GM21717 (cell line): ENCODE results near the gene WBP2.
"Not testable (repeated sequence)": the region's sequence is repeated elsewhere in the genome, so short reads cannot be mapped to it uniquely, and the experiment has no call there.

Experiments
- ATAC-seq: cut with Tn5 transposase; IDR thresholded peaks from one replicate; pipeline ENCODE4 v1.9.1; 2021; ENCODE audit warnings: mild to moderate bottlenecking, moderate library complexity; ENCODE audit not compliant: unreplicated experiment

Gene WBP2

DNA sequence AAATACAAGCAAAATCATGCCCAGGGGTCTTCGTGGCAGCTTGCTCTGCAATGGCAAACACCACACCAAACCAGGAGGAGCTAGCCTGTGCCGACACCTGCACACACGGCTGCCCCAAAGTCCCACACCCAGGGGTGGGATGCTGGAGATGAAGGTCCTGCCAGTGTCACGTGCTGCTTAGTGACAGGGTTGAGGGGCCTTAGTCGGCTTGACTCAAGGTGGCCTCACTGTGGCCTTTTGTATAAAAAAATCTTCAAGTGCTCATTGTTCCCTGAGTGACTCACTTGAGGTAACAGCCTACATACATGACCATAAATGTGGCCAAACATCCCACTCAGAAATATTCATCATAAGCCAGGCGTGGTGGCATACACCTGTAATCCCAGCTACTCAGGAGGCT, 34.3 kb upstream of the WBP2 start:
- ATAC-seq, result no peak

DNA sequence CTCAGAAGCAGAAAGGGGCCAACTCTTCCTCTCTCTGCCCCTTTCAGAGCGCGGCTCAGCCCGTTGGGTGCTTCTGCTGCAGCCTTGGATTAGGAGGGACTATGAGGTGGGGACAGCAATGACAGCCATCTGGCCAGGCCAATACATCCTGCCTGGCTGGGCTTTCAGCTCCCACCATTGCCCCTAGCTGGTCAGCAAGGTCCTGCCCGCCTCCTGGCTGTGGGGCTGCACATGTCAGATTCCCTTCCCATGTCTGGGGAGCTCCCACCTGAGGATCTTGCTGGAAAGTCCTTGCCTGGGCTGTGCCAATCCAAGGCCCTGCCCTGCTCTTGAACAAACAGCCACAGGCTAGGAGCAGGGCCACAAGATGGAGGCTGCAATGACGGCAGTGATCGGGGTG, 33.3 kb upstream of the WBP2 start:
- ATAC-seq, result no peak

DNA sequence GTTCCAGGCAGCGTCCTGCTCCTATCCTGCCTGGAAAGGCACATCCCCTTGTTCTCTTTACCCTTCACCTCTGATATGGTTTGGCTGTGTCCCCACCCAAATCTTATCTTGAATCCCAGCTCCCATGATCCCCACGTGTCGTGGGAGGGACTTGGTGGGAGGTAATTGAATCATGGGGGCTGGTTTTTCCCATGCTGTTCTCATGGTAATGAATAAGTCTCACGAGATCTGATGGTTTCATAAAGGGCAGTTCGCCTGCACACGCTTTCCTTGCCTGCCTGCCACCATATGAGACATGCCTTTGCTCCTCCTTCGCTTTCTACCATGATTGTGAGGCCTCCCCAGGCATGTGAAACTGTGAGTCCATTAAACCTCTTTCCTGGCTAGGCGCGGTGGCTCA, 30.7 kb upstream of the WBP2 start:
- ATAC-seq, result not testable (repeated sequence)

DNA sequence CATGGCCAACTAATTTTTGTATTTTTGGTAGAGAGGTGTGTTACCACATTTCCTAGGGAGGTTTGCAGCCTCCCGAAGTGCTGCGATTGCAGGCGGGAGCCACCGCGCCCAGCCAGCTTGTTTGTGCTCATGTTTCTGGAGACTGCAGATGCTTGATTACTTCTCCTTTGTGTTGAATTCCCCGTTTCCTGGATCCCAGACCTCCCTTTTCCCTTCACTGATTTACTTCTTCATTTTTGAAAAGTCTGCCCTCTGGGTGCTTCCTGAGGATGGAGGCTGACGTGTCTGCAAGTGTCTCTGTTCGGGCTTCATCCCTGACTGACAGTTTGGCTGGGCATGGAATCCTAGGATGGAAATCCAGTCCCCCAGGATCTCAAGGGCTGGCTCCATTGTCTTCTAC, 30.3 kb upstream of the WBP2 start:
- ATAC-seq, result no peak

DNA sequence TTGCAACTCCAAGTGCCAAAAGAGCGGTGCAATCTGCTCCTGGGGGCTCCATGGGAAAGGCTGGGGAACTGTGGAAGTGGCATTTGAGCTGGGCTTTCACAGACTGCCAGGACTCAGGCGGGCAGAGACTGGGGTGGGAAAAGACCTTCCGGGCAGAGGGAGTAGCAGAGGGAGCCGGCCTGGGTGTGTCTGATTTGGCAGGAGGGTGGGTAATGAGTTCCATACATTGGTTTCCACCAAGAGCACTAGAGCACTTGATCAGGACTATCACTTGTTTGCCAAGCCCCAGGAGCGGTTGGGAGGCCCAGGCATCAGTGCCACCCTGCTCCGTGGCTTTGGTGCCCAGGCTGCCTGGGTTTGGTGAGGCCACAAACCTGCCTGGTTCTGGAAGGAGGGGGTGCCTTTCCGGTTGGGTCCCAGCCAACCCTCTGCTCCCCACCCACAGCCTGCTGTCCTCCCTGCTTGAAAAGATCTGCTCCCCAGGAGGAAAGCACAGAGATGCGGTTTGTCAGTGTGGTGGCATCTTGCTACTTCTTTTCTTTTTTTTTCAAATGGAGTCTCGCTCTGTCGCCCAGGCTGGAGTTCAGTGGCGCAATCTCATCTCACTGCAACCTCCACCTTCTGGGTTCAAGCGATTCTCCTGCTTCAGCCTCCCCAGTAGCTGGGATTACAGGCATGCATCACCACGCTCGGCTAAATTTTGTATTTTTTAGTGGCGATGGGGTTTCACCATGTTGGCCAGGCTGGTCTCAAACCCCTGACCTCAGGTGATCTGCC, 26.7 kb upstream of the WBP2 start:
- ATAC-seq, result no peak

DNA sequence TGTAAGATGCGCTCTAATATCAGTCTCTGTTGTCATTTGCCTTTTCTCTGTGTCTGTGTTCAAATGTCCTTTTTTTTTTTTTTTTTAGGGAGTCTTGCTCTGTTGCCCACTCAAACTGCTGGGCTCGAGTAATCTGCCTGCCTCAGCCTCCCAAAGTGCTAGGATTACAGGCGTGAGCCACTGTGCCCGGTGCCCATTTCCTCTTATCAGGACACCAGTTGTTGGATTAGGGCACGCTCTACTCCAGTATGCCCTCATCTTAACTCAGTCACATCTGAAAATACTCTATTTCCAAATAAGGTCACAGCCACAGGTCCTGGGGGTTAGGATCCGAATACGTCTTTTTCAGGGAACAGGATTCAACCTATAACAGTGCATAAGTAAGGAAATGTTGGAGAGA, 25.1 kb upstream of the WBP2 start:
- ATAC-seq, result no peak

DNA sequence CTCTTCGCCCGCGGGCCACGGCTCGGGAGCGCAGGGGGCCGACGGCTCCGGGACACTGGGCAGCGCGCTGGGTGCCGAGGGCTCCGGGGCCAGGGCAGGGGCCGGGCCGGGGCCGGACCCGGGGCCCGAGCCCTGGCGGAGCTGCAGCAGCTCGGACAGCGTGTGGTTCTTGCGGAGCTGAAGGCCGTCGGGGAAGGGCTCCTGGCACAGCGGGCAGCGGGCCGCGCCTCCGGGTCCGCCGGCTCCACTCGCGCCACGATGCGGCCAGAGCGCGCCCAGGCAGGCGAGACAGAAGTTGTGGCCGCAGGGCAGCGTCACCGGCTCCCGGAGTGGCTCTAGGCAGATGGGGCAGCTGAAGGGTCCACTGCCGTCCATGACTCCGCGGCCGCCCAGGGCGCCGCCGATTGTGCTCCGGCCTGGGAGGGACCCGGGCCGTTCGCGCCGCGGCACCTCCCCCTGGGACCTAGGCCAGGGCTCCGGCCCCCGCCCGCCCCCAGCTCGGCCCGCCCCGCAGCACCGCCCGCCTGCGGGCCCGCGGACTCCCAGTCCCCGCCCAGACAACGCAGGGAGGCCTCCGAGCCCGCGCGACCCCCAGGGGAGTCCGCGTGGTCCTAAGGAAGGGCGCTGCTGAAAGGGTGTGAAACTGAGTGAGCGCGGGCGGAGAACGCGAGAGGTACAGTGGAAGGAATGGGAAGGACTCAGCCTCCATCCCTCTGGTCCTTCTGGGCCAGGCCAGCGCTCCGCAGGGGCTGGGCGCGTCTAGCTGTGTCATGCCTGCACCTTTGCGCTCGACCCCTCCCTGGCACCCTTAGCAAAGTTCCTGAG, 23.3 kb upstream of the WBP2 start, which contains the start of gene TRIM47:
TSS of gene TRIM47 (minus strand) at position 408 of the 825 bp plus-strand sequence. CDS start at position 375, 33 bp downstream.
- ATAC-seq, result no peak

DNA sequence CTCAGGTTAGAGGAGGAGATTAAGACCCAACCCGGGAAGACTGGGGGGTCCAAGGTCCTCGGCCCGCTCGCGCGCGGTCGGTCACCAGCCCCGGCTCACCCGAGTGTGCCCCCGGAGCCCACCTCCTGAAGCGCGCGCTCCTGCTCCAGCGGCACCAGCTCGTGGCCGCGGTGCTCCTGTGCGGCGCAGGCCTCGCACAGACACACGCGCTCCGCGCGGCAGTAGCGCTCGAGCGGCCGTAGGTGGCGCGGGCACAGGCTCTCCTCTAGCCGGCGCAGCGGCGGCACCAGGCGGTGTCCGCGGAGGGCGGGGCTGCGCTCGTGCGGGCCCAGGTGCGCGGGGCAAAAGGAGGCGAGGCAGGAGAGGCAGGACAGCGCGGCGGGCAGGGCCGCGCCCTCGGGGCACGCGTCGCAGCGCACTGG, 22.6 kb upstream of the WBP2 start:
- no peak for ATAC-seq

DNA sequence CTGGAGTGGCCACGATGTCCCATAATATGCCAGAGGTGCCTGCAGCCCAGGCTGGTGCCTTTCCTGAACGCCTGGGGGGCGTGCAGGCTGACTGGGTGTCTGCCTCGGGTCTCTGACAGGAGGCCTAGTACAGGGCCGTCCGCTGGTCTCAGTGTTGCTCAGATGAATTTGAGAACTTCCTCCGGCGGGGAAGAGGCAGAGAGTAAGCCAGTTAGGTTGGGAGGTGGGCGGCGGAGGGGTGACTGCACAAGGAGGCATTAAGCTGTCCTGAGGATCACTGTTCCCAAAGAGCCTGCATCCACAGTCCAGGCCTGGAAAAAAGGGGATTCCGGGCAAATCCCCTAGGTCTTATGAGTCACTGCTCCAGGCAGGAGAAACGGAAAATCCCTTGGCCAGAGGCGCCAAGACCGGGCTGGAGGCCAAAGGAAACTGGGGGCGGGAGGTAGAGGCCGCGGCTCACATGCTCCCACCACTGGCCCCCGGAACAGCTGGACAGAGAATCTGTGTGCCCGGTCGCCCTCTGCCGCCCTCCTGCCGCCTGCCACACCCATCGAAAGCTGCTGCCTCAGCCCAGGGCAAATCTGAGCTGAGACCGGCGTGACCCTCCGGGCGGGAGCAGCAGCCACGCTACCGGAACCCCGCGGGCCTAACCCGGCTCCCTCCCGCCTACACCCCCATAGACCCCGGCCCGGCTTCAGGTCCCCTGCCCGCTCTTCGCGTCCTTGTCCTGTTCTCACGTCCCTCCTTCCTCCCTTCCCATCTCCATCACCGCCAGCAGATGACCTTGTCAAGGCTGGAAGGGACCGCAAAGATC, 22.0 kb upstream of the WBP2 start:
- no peak for ATAC-seq

DNA sequence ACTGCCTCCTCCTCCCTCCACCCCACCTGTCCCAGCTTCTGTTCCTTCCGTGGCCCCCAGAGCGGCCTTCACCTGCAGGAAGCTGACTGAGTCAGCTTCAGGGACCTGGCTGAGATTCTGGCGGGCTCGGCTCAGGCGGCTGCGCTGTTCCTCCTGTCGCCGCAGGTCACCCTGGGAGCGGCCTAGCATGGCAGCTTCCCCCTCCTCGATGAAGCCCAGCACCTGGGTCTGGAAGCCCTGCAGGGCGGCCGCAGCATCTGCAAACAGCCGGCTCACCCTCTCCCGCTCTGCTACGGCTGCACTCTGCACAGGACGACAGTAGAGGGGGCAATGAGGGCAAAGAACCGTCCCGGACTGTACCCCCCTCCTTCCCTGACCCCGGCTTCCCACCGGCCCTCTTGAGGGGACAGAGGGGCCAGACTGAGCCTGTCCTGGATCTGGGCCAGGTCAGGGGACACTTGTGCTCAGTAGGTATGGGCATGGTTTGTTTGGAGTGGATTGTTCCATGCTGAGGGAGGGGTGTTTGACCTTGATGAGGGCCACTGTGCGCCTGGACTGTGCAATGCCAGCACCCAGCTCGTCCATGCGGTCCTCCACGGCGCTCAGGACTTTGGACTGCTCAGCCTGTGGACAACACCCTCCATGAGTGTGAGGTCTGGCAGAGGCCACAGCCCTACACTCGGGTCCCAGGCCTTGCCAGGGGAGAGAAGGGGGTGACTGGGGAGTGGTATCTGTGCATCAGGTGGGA, 21.2 kb upstream of the WBP2 start:
- no peak for ATAC-seq

DNA sequence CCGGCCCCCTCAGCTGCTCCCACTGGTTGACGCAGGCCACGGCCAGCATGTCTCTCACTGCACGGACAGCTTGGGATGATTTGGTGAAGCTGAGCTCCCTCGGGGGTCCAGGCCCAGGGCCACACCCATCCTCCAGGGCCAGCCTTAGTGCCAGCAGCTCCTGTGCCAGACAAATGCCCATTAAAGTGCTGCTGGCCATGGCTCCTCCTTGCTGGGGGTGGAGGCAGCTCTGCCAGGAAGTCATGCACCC, 20.7 kb upstream of the WBP2 start:
- no peak for ATAC-seq

DNA sequence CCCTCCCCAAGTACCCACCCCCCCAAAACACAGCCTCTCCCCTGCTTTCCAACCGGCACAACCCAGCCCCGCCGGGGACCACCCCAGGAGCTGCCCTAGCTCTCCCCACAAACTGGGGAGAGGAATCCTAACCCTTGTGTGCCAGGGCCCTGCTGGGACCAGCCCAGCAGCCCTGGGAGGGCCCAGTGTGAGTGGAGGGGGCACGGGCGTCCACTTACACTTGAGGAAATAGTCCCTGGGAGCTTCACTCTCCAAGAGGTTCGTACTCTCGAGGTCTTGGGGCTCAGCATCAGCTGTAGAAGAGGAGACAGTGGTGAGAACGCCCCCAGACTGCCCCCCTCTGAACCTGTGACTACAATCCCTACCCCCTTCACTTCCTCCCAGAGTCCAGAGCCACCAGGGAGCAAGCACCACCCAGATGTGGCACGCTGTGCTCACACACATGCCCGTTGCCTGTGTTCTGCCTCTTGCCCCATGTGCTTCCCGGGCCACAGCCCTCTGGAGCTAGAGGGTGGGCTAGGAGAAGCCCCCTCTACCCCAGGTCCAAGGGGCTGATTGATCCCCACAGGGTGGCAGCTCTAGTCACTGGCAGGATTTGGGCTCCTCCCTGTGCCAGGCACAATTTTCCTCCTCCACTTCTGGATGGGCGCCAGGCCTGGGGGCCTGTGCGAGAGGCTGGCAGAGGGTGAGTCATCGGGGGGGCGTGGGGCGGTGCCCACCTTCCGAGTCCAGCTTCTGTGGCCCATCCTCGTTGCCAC, 20.2 kb upstream of the WBP2 start:
- no peak for ATAC-seq

DNA sequence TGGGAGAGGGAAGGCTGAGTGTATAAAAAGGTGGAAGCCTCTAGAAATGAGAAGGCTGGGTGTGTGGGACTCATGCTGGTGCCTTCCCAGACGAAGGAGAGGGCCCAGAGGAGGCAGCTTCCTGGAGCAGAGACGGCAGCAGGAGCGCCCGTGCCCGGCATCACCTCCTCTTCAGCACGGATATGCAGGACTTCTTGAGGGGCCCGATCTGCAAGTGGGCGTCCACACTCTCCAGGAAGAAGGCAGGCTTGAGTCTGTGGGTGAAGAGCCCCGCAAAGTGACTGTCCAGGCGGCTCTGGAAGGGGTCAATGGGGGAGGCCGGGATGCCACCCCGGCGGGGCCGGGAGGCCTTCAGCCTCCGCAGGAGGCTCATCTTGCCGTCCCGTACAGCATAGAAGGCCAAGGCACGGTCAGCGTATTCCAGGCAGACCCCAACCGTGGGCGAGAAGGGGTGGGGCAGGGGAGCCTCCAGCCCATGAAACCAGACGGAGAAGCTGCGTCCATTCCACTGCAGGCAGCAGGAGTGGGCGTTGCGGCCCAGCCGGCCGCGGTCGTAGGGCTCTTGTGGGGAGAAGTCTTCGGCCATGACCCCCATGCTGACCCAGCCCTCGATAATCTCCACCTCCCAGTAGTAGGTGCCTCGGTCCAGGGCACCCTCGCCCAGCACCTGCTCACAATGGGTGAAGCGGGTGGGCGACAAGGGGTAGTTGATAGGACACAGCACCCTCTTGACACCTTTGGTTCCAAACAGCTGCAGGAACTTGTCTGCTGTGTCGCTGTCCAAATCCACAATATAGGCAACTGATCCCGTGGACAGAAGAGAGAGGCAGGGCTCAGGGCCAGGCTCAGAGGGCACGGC, 19.4 kb upstream of the WBP2 start:
- ATAC-seq, result no peak

DNA sequence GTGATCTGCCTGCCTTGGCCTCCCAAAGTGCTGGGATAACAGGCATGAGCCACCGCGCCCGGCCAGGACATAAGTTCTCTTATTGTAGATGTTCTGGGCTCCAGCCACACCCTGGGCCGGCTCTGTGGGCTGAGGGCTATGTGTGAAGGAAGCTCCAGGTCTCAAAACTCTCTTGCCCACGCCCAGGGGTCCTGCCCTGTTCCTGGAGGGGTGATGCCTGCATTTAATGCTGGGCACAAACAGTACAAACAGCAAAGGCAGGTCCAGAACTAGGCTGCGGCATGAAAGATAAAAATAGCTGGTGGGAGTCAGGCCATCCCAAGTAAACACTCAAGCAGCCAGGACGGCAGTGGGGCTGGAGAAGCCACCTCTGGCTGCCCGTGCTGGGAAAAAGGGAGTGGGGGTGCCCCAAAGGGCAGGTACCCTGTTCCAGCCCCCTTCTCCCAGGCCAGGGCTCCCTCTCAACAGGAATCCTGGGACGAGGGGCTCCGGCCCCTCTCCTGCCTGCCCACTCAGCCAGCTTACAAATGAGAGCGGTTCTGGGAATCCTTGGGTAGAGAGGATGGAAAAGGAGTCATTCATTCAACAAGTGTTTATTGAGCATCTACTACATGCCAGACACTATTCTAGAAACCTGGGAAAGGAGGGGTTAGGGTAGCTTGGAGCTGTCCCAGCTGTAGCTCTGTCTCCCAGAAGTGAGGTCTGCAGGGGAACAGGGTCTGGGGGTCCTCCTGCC, 18.6 kb upstream of the WBP2 start:
- ATAC-seq, result no peak

DNA sequence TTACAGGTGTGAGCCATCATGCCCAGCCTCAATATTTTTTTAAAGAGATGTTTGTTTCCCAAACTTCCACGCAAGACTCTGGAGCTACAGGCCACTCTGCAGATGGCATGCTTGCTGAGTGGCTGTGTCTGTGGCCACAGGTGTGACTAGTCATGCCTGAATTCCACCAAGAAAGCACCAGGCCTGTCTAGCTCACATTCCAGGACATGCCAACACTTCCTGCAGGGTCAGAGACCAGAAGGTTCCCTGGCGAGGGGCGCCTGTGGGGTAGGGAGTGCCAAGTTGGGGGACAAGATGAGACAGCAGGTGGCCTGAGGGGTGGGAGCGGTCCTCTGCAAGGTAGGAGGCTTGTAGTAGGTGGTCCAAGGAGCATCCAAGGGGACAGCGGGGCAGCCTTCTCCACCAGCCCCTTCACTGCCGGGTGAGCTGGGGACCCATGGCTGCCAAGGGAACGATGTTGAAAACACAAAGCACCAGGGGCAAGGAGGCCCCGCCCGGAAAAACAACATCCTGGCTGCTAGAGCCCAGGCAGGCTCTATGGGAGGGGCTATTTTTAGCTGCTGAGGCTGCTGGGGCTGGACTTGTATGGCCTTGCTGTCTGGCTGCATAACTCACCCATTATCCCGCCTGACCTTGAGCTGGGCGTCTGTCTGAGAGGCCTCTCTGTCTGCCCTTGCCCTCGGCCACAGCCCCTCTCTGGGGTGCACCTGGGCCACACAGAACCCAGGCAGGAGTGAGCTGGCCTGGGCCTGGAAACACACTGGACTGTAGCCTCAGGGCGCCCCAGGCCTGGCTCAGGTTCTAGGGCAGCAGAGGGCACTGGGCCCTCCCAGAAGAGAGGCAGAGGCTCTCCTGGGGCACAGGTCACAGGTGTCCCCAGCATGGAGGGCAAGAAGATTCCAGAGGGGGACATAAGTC, 17.6 kb upstream of the WBP2 start:
- ATAC-seq, result no peak

DNA sequence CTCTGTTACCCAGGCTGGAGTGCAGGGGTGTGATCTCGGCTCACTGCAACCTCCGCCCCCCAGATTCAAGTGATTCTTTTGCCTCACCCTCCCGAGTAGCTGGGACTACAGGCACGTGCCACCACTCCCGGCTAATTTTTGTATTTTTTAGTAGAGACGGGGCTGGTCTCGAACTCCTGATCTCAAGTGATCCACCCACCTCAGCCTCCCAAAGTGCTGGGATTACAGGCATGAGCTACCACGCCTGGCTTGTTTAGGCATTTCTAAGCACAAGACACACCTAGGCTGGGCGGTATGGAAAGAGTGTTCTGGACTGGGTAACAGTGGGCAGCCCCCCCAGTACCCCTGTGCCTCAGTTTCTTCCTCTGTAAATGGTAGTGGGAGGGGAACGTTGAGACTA, 15.1 kb upstream of the WBP2 start:
- ATAC-seq, result not testable (repeated sequence)

DNA sequence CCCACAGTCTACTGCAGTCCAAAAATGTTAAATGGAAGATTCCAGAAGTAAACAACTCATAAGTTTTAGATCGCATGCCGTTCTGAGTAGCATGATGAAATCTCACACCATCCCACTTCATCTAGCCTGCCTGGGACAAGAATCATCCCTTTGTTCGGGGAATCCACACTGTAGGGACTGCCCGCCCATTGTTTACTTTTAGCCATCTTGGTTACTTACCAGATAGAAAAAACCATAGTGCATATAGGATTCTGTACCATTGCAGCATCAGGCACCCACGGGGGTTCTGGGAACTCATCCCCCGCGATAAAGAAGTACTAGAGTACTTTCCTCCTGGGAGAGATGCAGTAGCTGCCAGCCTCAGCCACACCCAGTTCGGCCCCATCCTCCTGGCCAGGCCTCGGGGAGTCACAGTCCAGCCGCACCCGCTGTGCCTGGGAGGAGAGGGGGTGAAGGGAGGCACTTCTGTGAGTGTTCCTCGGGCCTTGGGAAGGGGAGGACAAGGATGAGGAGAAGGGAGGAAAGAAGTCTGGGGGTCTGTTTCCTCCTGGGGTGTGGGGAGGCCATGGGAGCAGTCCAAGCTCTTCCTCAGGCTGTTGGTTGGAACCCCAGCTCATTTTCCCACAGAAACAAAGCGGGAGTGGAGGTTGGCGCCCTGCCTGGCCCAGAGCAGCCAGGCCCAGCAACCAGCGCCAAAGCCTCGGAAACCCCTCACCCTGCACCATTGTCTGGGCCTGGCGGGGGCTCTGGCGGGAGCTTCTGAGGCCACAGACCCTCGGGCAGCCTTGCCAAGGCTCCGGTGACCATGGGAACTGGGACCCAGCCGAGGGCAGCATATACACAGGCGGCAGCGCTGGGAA, 14.4 kb upstream of the WBP2 start:
- no peak for ATAC-seq
